IMR-90 (cell line): ENCODE data around the gene POR.

Experiments used
- BHLHE40 ChIP-seq: fragments of 150-350 bp; IDR thresholded peaks from 2 replicates; pipeline ENCODE4 v1.6.1; 2016; ENCODE audit warnings: mild to moderate bottlenecking, low read depth, low read length
- CHD1 ChIP-seq: IDR thresholded peaks from 2 replicates; pipeline ENCODE4 v1.6.1; 2012; ENCODE audit warnings: low read depth, low read length, improper control_type of control experiment
- POLR2A ChIP-seq: IDR thresholded peaks from 2 replicates; pipeline ENCODE4 v1.6.1; 2012; ENCODE audit warnings: mild to moderate bottlenecking, low read depth, low read length
- RAD21 ChIP-seq: IDR thresholded peaks from 2 replicates; pipeline ENCODE4 v1.6.1; 2012; ENCODE audit warnings: low read length, improper control_type of control experiment
- RCOR1 ChIP-seq: IDR thresholded peaks from 2 replicates; pipeline ENCODE4 v1.6.1; 2012; ENCODE audit warnings: mild to moderate bottlenecking, low read length, improper control_type of control experiment; ENCODE audit not compliant: insufficient replicate concordance
- TF ChIP-seq, protein P1 (sequence below): conservative IDR thresholded peaks from 2 replicates; pipeline ENCODE4 v1.5.1; 2012; ENCODE audit warnings: mild to moderate bottlenecking, low read depth, low read length, improper control_type of control experiment
- TF ChIP-seq, protein P2 (sequence below): fragments of 150-350 bp; IDR thresholded peaks from 2 replicates; pipeline ENCODE4 v1.6.1; 2017; ENCODE audit warnings: mild to moderate bottlenecking, antibody characterized with exemption, low read length, low read depth

DNA sequence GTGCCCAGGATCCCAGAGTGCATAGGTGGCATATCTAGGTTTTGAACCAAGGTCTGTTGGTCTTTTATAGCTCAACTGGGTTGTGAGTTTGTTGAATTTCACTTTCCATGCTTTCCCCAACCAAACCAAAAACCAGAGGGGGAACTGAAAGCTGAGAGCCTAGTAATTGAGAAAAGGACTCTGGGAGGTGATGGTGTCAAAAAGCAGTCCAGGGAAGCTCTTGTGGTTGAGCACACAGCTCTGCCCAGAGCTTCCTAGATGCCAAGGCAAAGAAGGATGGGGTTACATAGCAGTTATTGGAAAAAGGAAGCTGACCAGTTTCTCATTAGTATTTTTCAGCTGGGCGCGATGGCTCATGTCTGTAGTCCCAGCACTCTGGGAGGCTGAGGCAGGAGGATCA lies 9.9 kb downstream of the POR start:
- TF ChIP-seq, protein P1, sequence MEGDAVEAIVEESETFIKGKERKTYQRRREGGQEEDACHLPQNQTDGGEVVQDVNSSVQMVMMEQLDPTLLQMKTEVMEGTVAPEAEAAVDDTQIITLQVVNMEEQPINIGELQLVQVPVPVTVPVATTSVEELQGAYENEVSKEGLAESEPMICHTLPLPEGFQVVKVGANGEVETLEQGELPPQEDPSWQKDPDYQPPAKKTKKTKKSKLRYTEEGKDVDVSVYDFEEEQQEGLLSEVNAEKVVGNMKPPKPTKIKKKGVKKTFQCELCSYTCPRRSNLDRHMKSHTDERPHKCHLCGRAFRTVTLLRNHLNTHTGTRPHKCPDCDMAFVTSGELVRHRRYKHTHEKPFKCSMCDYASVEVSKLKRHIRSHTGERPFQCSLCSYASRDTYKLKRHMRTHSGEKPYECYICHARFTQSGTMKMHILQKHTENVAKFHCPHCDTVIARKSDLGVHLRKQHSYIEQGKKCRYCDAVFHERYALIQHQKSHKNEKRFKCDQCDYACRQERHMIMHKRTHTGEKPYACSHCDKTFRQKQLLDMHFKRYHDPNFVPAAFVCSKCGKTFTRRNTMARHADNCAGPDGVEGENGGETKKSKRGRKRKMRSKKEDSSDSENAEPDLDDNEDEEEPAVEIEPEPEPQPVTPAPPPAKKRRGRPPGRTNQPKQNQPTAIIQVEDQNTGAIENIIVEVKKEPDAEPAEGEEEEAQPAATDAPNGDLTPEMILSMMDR: no peak
- TF ChIP-seq RAD21 (no peak), RCOR1 (no peak), CHD1 (no peak), POLR2A (no peak), BHLHE40 (no peak)
- TF ChIP-seq, protein P2, sequence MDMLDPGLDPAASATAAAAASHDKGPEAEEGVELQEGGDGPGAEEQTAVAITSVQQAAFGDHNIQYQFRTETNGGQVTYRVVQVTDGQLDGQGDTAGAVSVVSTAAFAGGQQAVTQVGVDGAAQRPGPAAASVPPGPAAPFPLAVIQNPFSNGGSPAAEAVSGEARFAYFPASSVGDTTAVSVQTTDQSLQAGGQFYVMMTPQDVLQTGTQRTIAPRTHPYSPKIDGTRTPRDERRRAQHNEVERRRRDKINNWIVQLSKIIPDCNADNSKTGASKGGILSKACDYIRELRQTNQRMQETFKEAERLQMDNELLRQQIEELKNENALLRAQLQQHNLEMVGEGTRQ: no peak
